HEK293T (cell line): ENCODE results near the gene NHERF1.

Source experiments
- CTCF ChIA-PET: fragments of 350-600 bp; formaldehyde crosslinking; extraction: SDS; loops from one replicate; lab custom pipeline; 2021; ENCODE audit warnings: antibody characterized with exemption, inconsistent platforms; lab: Yijun Ruan, JAX
- POLR2A ChIA-PET: fragments of 350-600 bp; formaldehyde crosslinking; extraction: SDS; loops from one replicate; lab custom pipeline; 2020; ENCODE audit warnings: antibody characterized with exemption, inconsistent platforms; lab: Yijun Ruan, JAX
- DNase-seq: peaks from one replicate; pipeline ENCODE4 v3.0.0; 2012; ENCODE audit warnings: mixed read lengths; ENCODE audit errors: extremely low spot score
- ARNT ChIP-seq: fragments of 450-650 bp; IDR thresholded peaks from 2 replicates; pipeline ENCODE4 v1.6.1; 2017; ENCODE audit warnings: mild to moderate bottlenecking
- BHLHE40 ChIP-seq: fragments of 450-650 bp; IDR thresholded peaks from 2 replicates; pipeline ENCODE4 v1.6.1; 2016; ENCODE audit warnings: mild to moderate bottlenecking, moderate library complexity, borderline replicate concordance
- CTBP1 ChIP-seq: fragments of 450-650 bp; IDR thresholded peaks from 2 replicates; pipeline ENCODE4 v1.6.1; 2016; ENCODE audit warnings: borderline replicate concordance
- ELF4 ChIP-seq: fragments of 450-650 bp; IDR thresholded peaks from 2 replicates; pipeline ENCODE4 v1.6.1; 2017; ENCODE audit warnings: antibody characterized with exemption
- FOXA1 ChIP-seq: fragments of 450-650 bp; IDR thresholded peaks from 2 replicates; pipeline ENCODE4 v1.6.1; 2016; ENCODE audit warnings: mild to moderate bottlenecking
- FOXK2 ChIP-seq: fragments of 450-650 bp; IDR thresholded peaks from 2 replicates; pipeline ENCODE4 v1.6.1; 2016; ENCODE audit warnings: mild to moderate bottlenecking
- FOXM1 ChIP-seq: fragments of 450-650 bp; IDR thresholded peaks from 2 replicates; pipeline ENCODE4 v1.6.1; 2017; ENCODE audit warnings: mild to moderate bottlenecking, borderline replicate concordance
- HDGF ChIP-seq: fragments of 450-650 bp; IDR thresholded peaks from 2 replicates; pipeline ENCODE4 v1.6.1; 2017; ENCODE audit warnings: antibody characterized with exemption, borderline replicate concordance
- L3MBTL2 ChIP-seq: fragments of 450-650 bp; conservative IDR thresholded peaks from 2 replicates; pipeline ENCODE4 v1.6.1; 2016; ENCODE audit warnings: mild to moderate bottlenecking
- LEF1 ChIP-seq: fragments of 450-650 bp; IDR thresholded peaks from 2 replicates; pipeline ENCODE4 v1.6.1; 2017; ENCODE audit warnings: mild to moderate bottlenecking, borderline replicate concordance
- NFRKB ChIP-seq: fragments of 450-650 bp; IDR thresholded peaks from 2 replicates; pipeline ENCODE4 v1.6.1; 2016; ENCODE audit warnings: mild to moderate bottlenecking, moderate library complexity
- SP1 ChIP-seq: fragments of 450-650 bp; IDR thresholded peaks from 2 replicates; pipeline ENCODE4 v1.6.1; 2017
- SUZ12 ChIP-seq: fragments of 450-650 bp; IDR thresholded peaks from 2 replicates; pipeline ENCODE4 v1.6.1; 2016; ENCODE audit warnings: mild to moderate bottlenecking
- TARDBP ChIP-seq: fragments of 450-650 bp; IDR thresholded peaks from 2 replicates; pipeline ENCODE4 v1.6.1; 2016
- ZNF384 ChIP-seq: fragments of 450-650 bp; IDR thresholded peaks from 2 replicates; pipeline ENCODE4 v1.6.1; 2016
- TF ChIP-seq, protein P1 (sequence below): fragments of 450-650 bp; IDR thresholded peaks from 2 replicates; pipeline ENCODE4 v1.6.1; 2016

Gene NHERF1

DNA sequence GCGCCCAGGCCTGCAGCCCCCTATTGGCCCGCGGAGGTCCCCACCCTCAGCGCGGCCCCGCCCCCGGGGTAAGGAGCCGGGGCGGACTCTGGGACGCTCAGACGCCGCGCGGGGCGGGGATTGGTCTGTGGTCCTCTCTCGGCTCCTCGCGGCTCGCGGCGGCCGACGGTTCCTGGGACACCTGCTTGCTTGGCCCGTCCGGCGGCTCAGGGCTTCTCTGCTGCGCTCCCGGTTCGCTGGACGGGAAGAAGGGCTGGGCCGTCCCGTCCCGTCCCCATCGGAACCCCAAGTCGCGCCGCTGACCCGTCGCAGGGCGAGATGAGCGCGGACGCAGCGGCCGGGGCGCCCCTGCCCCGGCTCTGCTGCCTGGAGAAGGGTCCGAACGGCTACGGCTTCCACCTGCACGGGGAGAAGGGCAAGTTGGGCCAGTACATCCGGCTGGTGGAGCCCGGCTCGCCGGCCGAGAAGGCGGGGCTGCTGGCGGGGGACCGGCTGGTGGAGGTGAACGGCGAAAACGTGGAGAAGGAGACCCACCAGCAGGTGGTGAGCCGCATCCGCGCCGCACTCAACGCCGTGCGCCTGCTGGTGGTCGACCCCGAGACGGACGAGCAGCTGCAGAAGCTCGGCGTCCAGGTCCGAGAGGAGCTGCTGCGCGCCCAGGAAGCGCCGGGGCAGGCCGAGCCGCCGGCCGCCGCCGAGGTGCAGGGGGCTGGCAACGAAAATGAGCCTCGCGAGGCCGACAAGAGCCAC, at the start of gene NHERF1:
TSS of gene NHERF1 (plus strand) at position 100 of the 750 bp plus-strand sequence. CDS start at position 319, 219 bp downstream.
- ChIA-PET POLR2A (interaction anchor here (1.2 to 3.0 kb wide), 5 partner anchors 12 to 124 kb away, joined by 3 to 11 read pairs (median 7); partner anchors contain the start of genes FDXR and NAT9), CTCF (interaction anchor here (1.1 to 1.8 kb wide), 5 partner anchors 22 to 182 kb away, joined by 3 to 10 read pairs (median 8); a partner anchor contains a TSS)
- TF ChIP-seq TARDBP (no peak), ARNT (no peak), CTBP1 (0 out of 2 replicates have a peak, but pooled peaks have one; percentile 33), BHLHE40 (no peak), FOXM1 (no peak), LEF1 (no peak), FOXK2 (no peak), HDGF (no peak), FOXA1 (no peak), L3MBTL2 (0 out of 2 replicates have a peak, but pooled peaks have one; percentile 41), NFRKB (no peak), SP1 (no peak), ZNF384 (no peak), SUZ12 (no peak), ELF4 (no peak; the same call in 1 of the 2 replicates)
- TF ChIP-seq, protein P1, sequence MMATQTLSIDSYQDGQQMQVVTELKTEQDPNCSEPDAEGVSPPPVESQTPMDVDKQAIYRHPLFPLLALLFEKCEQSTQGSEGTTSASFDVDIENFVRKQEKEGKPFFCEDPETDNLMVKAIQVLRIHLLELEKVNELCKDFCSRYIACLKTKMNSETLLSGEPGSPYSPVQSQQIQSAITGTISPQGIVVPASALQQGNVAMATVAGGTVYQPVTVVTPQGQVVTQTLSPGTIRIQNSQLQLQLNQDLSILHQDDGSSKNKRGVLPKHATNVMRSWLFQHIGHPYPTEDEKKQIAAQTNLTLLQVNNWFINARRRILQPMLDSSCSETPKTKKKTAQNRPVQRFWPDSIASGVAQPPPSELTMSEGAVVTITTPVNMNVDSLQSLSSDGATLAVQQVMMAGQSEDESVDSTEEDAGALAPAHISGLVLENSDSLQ: no peak
- peak; percentile 98 for DNase-seq

- TF ChIP-seq ARNT (no peak), LEF1 (no peak), CTBP1 (no peak), FOXA1 (no peak), HDGF (no peak), BHLHE40 (no peak), SP1 (no peak), NFRKB (no peak), FOXM1 (no peak), ELF4 (no peak), SUZ12 (no peak), TARDBP (no peak), ZNF384 (no peak), L3MBTL2 (no peak)
- TF ChIP-seq, protein P1: no peak
- no peak for DNase-seq
- POLR2A ChIA-PET: no interaction called here
- CTCF ChIA-PET: no interaction called here
These were observed 49.2 kb upstream of the NHERF1 start for GRCh38 chr17:74699236-74699635.

GRCh38 chr17:74702116-74702871, 46.1 kb upstream of the NHERF1 start:
- ChIA-PET POLR2A (interaction anchor here (1.0 to 1.7 kb wide), 2 partner anchors 11 to 18 kb away, joined by 3 to 4 read pairs; no protein-coding TSS in a partner anchor), CTCF (interaction anchor here (0.7 kb wide), 1 partner anchor 45 kb away, joined by 3 read pairs; no protein-coding TSS in a partner anchor)
- no peak for DNase-seq
- TF ChIP-seq ZNF384 (no peak), HDGF (no peak), L3MBTL2 (no peak), NFRKB (no peak), SUZ12 (no peak), ARNT (no peak), CTBP1 (no peak), FOXM1 (no peak), FOXA1 (no peak), SP1 (no peak), LEF1 (no peak), BHLHE40 (no peak)
- TF ChIP-seq, protein P1: no peak

- ChIA-PET CTCF (no interaction called here), POLR2A (interaction anchor here (1.0 to 1.7 kb wide), 2 partner anchors 12 to 17 kb away, joined by 3 to 4 read pairs; no protein-coding TSS in a partner anchor)
- no peak for TF ChIP-seq CTBP1
- no peak for TF ChIP-seq HDGF
- no peak for TF ChIP-seq ZNF384
- no peak for TF ChIP-seq FOXA1
- TF ChIP-seq ARNT: no peak
- no peak for TF ChIP-seq SUZ12
- TF ChIP-seq FOXM1: no peak
- TF ChIP-seq SP1: no peak
- TF ChIP-seq L3MBTL2: no peak
- DNase-seq: no peak
These were observed 45.1 kb upstream of the NHERF1 start for GRCh38 chr17:74703311-74703710.

- no peak for DNase-seq
- ChIA-PET CTCF (no interaction called here), POLR2A (no interaction called here)
- TF ChIP-seq CTBP1 (no peak), BHLHE40 (no peak), FOXK2 (no peak), ZNF384 (no peak), NFRKB (no peak), FOXA1 (no peak), ELF4 (no peak), FOXM1 (no peak), L3MBTL2 (no peak), TARDBP (no peak), SP1 (no peak), HDGF (no peak), ARNT (no peak), SUZ12 (no peak), LEF1 (no peak)
- TF ChIP-seq, protein P1: no peak
These were observed 43.9 kb upstream of the NHERF1 start for GRCh38 chr17:74704544-74704943.
